ENCODE results near the gene ALKBH8.
A peak's percentile ranks its signal among the peaks of the same experiment; 100 is the strongest.
"Not testable (repeated sequence)": the region's sequence is repeated elsewhere in the genome, so short reads cannot be mapped to it uniquely, and the experiment has no call there.

Gene ALKBH8

DNA sequence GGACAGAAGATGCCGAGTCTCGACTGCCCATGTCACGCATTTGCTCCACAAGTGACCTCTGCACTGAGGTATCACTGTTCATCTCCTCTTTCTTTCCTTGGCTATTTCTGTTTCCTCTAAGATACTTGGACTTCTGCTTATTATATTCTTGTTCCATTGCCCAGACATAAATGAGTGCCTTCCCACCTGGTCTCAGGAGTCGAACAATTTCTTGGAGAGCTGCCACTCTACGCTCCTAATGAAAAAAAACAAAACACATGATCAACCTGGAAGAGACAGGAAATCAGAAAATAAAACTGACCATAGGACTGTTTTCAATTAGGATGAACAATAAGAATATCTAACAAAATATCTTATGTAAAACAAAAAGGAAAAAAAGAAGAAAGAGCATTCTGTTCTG, 60.6 kb downstream of the ALKBH8 start:
- no peak for DNase-seq (ENCODE audit: low spot score)

DNA sequence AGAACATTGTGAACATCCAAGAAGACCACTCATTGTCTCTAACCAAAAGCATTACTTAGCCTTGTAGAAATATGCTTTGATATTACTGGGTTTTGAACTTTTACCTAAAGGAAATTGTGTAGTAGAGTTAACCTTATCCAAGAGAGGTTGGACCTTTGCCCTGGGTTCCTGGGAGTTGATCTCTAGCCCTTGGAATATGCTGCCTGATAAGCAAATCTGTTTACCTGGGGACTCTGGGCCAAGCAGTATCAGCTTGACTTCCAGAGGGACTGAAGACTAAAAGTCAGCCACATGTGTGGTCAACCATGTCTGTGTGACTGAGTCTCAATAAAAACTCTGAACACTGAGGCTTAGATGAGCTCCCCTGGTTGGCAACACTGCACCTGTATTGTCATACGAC, 63.8 kb downstream of the ALKBH8 start:
- DNase-seq (ENCODE audit: low spot score), result no peak

DNA sequence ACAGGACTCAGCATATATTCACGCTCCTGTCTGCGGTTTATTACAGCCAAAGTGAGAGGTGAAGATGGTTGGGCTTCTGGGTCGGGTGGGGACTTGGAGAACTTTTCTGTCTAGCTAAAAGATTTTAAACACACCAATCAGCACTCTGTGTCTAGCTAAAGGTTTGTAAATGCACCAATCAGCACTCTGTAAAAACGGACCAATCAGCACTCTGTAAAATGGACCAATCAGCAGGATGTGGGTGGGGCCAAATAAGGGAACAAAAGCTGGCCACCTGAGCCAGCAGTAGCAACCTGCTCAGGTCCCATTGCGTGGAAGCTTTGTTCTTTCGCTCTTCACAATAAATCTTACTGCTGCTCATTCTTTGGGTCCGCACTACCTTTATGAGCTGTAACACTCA, 68.2 kb downstream of the ALKBH8 start:
- not testable (repeated sequence) for DNase-seq (ENCODE audit: low spot score)

DNA sequence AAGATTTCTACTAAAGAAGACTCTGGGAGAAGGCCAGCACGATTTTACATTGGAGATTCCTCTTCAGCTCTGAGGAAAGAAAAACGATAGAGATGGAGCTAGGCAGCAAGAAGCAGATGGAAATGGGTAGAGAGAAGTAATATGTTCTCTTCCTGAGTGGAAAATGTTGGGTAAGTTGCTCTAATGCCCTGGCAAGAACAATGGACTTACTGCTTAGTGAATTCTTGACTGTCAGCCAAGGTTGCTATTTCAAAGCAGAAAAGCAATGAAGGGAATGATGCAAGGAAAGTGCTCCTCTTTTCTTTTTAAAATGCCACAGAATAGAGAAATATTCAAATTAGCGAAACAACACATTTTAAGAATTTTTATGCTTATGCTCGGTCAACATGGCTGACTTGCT, 69.5 kb downstream of the ALKBH8 start:
- no peak for DNase-seq (ENCODE audit: low spot score)

DNA sequence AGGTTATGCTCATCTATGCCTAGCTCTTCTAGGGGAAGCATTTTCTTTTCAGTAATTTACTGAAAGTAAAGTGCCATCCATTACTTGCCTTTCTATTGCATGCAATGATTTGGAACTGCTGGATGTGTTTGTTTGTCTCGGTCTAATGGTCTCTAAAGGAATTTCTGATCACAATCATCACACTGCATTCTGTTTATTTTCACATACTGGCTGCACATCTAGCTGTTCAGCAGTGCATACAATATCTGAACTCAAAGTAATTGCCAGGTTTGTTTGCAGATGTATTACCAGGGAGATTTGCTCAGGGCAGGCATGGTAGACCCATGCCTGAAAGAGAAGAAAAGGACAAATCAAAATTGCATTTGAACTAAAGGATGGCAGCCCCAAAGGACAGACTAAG, 71.5 kb downstream of the ALKBH8 start:
- no peak for DNase-seq (ENCODE audit: low spot score)

DNA sequence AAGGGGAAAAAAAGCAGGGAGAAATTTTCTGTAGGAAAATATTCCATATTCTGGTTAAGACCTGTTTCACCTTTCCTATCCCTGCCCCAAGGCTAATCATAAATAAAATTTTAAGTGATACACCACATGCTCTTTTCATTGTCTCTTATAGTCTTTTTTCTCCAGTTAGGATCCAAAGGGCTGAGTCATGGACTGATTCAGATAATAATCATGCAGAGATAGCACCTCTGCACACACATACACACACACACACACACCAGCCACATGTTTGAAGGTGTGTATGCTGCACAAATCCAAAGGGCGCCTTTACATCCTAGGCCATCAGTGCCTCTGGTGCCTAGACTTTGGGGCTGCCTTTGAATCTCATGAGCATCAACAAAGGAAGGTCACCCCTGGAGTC, 72.4 kb downstream of the ALKBH8 start:
- DNase-seq (ENCODE audit: low spot score), result peak; percentile 31

DNA sequence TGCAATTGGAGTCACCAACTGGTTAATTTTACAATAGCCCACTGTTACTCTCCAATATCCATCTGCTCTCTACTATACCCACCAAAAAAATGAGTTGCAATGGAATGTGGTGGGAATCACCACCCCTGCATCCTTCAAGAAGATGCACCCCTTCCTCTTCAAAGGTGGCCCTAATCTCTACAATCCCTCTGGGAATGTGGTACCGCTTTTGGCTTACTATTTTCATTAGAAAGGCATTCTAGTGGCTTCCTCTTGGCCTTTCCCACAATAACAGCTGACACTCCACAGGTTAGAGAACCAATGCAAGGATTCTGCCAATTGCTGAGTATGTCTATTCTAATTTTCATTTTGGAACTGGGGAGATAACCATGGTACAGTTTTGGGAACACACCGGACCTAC, 74.7 kb downstream of the ALKBH8 start:
- DNase-seq (ENCODE audit: low spot score), result no peak

DNA sequence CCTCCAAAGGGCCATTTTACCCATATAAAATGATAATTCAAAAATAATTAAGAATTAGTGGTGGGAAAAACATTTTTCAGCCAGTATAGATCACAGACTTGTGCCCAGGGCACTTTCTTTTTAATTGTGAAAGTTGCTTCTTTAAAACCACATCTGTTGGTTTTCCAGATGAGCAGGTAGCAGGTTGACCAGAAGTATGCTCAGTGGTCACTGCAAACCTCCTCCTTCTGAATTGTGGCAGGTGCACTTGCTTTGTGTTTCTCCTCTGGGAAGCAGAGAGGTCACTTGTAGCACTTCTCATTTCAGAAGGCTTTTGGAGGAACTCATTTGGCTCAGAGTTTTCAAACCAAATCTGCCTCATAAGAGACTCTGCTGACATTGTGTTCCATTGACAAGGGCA, 83.3 kb downstream of the ALKBH8 start:
- DNase-seq (ENCODE audit: low spot score), result no peak

DNA sequence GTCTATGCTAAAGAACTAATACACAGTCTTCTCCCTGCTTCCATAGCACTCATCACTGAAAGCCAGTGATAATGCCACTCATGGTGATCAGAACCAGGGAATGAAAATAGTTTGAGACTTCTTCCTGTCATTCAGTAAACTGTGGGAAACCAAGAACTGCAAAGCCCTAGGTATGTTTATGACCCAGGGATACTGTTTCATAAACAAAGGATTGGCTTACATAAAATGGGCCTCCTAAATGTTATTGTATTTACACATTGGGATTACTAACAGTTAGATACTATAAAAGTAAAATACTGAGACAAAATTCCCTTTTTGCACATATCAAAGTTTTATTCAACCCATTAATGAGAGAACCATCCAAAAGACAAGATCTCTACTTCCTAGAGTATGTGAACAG, 86.6 kb downstream of the ALKBH8 start:
- no peak for DNase-seq (ENCODE audit: low spot score)

DNA sequence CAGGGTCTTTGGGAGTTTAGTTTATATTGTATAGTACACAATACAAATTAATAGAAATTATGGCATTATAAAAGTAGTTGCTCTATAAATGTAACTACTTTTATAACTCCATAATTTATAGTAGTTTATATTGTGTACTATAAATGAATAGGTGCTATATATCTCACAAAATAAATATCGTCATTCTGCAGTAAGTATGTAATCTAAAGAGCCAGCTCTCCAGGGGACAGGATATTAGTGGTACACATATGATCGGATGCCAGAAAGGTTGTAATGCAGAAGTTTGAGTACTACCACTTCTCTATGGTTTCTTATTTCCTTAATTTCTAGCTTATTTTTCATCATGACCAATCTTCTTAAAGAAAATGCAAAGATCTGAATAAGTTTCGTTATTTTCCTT, 87.7 kb downstream of the ALKBH8 start:
- no peak for DNase-seq (ENCODE audit: low spot score)

DNA sequence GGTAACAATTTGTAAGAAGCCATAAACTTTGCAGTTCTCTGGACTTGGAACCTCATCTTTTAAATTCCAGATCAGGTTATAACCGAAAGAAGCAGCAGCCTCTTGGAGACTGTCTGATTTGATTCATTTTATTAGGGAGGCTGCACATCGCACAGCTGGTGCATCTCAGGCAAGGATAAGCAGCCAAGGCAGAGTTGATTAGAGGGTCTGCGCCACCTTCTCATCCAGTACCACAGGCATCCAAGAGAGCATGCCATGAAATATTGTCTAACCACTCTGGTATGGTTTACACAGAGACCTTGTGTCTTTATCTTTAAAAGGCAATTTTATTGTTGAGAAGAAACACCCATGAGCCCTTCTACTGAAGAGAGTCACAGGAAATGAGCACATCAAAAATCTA, 91.7 kb downstream of the ALKBH8 start:
- DNase-seq (ENCODE audit: low spot score), result no peak

DNA sequence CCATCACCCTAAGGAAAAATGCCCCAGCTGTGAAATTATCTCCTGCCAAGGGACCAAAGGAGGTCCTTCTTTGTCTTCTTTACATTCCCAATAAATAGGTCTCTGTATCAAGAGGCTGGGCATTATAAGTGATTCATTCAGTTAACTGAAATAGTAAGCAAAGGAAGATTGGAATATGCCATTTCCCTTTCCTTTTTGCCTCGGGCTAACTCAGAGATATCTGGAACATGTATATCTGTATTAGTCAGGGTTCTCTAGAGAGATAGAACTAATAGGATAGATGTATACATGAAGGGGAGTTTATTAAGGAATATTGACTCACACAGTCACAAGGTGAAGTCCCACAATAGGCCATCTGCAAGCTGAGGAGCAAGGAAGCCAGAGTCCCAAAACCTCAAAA, 92.6 kb downstream of the ALKBH8 start:
- no peak for DNase-seq (ENCODE audit: low spot score)

DNA sequence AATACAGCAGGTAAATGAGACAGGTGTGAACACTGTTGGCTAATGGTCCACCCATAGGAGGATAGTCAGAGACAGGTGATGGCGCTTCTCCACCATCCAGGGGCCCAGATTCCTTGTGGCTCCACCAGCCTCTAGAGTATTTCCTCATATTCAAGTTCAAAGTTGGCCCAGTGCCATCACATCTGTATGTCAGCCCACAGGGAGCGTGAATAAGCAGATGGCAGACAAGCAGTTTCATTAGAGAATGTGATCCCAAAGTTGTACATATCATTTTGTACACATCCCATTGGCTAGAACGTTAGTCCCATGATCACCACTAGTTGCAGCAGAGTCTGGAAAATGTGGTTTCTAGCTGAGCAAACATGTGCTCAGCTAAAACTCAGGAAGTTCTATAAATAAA, 96.9 kb downstream of the ALKBH8 start:
- DNase-seq (ENCODE audit: low spot score), result no peak

DNA sequence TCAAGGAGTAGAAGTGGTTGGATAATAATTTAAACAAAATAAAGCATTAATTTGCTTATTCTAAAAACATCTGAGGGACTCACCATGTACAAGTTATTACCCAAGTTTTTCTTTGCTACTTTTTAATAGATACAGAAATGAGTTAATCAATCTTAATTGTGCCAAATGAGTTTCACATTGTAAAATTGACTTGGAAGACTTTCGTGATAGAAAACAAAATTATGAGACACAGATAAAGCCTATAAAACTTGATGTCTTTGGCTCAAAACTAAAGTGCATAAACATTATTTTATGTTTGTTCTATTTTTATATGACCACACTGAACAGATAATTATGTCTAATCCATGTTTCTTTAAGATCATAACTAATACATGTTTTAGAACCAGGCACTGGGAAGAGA, 97.8 kb downstream of the ALKBH8 start:
- DNase-seq (ENCODE audit: low spot score), result no peak

DNA sequence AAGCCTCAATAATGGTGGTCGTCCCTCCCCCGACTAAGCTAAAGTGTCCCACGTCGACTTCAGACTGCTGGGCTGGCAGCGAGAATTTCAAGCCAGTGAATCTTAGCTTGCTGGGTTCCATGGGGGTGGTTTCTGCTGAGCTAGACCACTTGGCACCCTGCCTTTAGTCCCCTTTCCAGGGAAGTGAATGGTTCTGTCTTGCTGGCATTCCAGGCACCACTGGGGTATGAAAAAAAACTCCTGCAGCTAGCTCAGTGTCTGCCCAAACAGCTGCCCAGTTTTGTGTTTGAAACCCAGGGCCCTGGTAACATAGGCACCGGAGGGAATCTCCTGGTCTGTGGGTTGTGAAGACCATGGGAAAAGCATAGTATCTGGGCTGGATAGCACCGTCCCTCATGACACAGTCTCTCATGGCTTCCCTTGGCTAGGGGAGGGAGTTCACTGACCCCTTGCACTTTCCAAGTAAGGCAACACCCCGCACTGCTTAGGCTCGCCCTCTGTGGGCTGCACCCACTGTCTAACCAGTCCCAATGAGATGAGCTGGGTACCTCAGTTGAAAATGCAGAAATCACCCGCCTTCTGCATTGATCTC, 99.2 kb downstream of the ALKBH8 start:
- DNase-seq (ENCODE audit: low spot score), result not testable (repeated sequence)

DNA sequence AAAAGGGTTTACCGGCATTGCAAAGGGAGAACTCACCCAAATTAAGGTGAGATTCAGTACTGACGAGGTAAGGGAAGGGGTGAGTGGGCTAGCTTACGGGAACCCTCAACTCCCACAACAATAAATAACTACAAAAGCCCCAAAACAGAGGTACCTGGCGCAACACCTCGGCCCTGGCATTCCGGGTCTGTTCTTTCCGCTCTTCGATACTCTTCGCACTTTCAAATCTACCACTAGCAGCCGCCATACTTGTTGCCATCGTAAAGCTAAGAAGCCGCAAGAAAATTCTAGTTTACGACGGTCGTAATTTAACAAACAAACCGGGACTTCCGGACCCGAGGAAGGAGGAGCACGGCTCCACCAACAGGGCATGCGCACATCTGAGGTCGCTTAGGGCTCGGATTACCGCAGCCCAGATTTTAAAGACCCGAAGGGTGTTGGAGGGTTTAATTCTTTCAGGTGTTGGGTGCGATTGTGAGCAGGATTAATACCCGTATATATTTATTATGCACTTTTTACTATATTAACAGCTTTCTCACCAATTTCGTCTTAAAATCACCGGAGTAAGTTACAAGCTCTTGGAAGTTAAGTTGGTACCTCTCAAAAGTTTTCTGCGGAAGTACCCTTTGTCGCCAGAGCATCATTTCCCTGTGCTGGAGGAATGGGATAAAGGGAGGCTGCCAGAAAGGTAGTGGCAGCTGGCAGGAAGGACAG, 107.8 kb downstream of the ALKBH8 start, which contains the start of gene CWF19L2:
TSS of gene CWF19L2 (minus strand) at position 268 of the 714 bp plus-strand sequence. CDS start at position 259, 9 bp downstream.
- peak; percentile 99 for DNase-seq (ENCODE audit: low spot score)

DNA sequence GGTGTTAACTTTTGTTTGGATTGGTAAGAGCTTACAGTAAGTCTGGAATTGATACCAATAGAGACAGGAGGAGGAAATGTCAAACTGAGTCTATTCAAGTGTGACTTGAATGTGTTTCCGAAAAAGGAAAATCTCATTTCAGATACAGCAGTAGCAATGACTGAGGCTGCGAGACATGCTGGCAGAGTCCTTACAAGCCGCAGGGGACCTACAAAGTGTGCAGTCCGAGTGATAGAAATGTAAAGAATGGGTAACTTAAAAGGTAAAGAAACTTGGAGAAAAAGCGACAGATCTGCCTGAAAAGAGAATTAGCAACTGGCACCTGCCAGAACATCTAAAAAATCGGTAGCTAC, 108.4 kb downstream of the ALKBH8 start:
- DNase-seq (ENCODE audit: low spot score), result peak; percentile 50

DNA sequence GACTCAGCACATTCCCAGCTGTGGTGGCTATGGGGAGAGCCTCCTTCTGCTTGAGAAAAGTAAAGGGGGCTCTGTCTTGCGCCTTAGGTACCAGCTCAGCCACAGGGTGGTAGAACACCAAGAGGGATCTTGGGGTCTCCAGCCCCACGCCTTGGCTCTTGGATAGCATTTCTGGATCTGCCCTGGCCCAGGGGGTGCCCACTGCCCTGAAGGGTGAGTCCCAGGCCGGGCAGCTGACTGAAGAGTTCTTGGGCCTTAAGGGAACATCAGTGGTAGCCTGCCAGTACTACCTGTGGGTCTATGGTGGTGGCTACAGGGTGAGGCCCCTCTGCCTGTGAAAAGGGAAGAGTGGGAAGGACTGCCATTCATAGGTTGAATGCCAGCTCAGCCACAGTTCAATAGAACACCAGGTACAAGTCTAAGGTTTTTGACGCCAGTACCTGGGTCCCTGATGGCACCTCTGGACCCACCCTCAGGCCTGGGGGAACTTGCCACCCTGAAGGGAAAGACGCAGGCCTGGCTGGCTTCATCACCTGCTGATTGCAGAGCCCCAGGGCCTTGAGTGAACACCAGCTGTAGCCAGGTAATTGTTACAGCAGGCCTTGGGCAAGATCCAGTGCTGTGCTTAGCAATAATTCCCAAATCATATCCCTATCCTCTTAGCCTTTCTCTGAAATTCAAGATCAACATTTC, 111.8 kb downstream of the ALKBH8 start:
- no peak for DNase-seq (ENCODE audit: low spot score)

Measured in RKO (cell line).